ENCODE data around the gene CHPF2. TPM values are rescaled to one million over a fixed set of nuclear protein-coding genes. Genes with fewer than 3 reads are reported as not detected.
A peak's percentile ranks its signal among the peaks of the same experiment; 100 is the strongest.

CHPF2 gene
- total RNA-seq, 6 experiments from 2014 or later = 125 to 171 (median 138) TPM

DNA sequence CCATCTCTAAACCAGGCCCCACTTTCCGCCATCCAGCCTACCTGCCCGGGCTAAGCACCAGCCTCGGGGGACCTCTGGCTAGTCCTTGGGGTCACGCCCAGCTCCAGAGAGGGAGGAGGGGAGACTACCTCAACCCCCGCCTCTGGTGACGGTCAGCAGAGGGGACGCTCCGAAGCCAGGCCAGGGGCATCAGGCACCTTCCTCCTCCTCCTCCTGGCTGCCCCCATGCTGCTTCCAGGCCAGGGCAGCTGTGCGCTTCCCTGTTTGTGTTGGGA is 20.2 kb downstream of the CHPF2 start:
- no peak for DNase-seq
- Mint-ChIP-seq H3K4me1 (ENCODE audit: low read depth) (peaks cover 37% of the 10 kb centered on the region), H3K9me3 (no peaks in the 10 kb centered on the region), H3K27ac (peak overlapping the region; percentile 91), H3K4me3 (peak overlapping the region; percentile 91), H3K36me3 (ENCODE audit: low read depth) (no peaks in the 10 kb centered on the region), H3K27me3 (ENCODE audit: insufficient read depth) (peaks cover 24% of the 10 kb centered on the region)
- TF ChIP-seq, protein P1, sequence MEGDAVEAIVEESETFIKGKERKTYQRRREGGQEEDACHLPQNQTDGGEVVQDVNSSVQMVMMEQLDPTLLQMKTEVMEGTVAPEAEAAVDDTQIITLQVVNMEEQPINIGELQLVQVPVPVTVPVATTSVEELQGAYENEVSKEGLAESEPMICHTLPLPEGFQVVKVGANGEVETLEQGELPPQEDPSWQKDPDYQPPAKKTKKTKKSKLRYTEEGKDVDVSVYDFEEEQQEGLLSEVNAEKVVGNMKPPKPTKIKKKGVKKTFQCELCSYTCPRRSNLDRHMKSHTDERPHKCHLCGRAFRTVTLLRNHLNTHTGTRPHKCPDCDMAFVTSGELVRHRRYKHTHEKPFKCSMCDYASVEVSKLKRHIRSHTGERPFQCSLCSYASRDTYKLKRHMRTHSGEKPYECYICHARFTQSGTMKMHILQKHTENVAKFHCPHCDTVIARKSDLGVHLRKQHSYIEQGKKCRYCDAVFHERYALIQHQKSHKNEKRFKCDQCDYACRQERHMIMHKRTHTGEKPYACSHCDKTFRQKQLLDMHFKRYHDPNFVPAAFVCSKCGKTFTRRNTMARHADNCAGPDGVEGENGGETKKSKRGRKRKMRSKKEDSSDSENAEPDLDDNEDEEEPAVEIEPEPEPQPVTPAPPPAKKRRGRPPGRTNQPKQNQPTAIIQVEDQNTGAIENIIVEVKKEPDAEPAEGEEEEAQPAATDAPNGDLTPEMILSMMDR (IDR thresholded peaks at IDR 0.05) = no peak

DNA sequence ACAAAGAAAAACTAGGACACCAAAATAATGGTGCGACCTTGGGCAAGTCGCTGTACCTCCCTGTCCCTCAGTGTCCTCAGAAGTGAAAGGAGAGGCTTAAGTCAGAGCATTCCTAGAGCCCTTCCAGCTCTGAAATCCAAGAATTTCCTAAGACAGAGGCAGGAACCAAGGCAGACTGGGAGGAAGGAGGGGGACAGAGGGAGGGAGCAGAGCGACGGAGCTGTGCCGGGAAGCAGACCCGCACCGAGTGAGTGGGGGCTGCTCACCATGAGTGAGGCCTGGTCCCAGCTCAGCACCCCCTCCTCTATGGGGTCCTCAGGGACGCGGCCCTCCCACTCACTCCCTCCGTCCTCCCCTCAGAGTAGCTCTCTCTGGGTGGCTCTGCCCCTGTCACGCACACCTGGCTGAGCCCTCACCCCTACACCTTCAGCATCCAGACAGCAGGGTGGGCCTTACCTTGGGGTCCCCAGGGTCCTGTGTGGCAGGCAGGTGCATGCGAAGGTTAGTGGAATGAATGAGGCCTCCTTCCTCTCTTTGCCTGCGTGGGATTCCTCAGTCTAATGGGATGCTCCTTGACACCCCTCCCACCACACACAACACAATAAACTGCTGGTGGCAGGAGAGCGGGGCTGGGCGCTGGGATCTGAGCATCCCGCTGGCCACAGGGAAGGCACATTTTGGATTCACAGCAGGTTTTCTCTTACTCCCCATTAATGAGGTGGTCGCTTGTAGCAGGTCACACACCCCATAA is 20.9 kb downstream of the CHPF2 start:
- DNase-seq = no peak
- Mint-ChIP-seq H3K27me3 (ENCODE audit: insufficient read depth) (peaks cover 29% of the 10 kb centered on the region), H3K9me3 (no peaks in the 10 kb centered on the region; the same call in 1 of the 2 replicates), H3K4me1 (ENCODE audit: low read depth) (peaks cover 33% of the 10 kb centered on the region), H3K4me3 (peak overlapping the region; percentile 91), H3K36me3 (ENCODE audit: low read depth) (0 out of 2 replicates have a peak, but pooled peaks cover 4% of the 10 kb centered on the region), H3K27ac (no peak overlapping the region)
- TF ChIP-seq, protein P1 (IDR thresholded peaks at IDR 0.05) = no peak

DNA sequence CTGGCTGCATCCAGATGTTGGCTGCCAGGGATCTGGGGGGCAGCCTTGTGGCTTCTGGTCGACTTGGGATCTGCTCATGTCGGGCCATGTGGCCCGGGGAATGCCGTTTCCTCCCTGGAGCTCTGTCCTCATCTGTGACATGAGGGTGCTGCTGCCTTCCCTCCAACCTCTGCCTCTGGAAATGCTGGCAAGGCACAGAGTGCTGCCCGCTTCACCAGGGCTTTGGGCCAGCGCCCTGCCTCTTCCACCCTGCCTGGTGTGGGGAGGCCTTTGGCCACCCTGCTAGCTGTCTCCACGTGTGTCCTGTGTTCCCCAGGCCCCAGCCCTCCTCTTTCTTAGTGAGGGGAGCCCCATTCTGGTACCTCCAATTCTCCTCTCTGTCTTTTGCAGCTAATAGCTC is 22.0 kb downstream of the CHPF2 start:
- Mint-ChIP-seq H3K4me3 (no peak overlapping the region), H3K36me3 (ENCODE audit: low read depth) (0 out of 2 replicates have a peak, but pooled peaks cover 4% of the 10 kb centered on the region), H3K27me3 (ENCODE audit: insufficient read depth) (peaks cover 38% of the 10 kb centered on the region), H3K9me3 (no peaks in the 10 kb centered on the region; the same call in 1 of the 2 replicates), H3K4me1 (ENCODE audit: low read depth) (peaks cover 30% of the 10 kb centered on the region), H3K27ac (no peak overlapping the region)
- no peak for DNase-seq
- TF ChIP-seq, protein P1 (IDR thresholded peaks at IDR 0.05) = no peak

DNA sequence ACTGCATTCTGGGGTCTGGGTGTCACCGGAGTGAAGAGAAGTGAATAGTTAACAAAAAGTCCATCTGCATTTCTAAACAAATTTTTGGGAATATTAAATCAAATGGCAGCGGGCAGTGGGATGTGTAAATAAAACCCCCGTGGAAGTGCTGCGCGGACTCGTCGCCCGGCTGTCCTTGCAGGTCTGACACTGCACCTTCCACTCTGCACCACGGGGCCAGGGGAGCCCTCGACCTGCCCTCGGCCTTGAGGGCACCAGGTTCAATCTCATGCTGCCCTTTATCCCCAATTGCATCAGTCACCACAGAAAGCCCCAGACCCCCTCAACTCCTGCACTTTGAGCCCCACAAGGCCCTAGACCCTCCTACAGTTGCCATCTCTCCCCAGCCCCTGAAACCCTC is 22.6 kb downstream of the CHPF2 start:
- no peaks in the 10 kb centered on the region; the same call in 1 of the 2 replicates for H3K9me3 Mint-ChIP-seq
- 0 out of 2 replicates have a peak, but pooled peaks cover 4% of the 10 kb centered on the region for H3K36me3 Mint-ChIP-seq (ENCODE audit: low read depth)
- no peak overlapping the region for H3K27ac Mint-ChIP-seq
- H3K27me3 Mint-ChIP-seq (ENCODE audit: insufficient read depth) = peaks cover 39% of the 10 kb centered on the region
- no peak overlapping the region for H3K4me3 Mint-ChIP-seq
- DNase-seq = no peak
- TF ChIP-seq, protein P1 (IDR thresholded peaks at IDR 0.05) = no peak
- H3K4me1 Mint-ChIP-seq (ENCODE audit: low read depth) = peaks cover 26% of the 10 kb centered on the region

DNA sequence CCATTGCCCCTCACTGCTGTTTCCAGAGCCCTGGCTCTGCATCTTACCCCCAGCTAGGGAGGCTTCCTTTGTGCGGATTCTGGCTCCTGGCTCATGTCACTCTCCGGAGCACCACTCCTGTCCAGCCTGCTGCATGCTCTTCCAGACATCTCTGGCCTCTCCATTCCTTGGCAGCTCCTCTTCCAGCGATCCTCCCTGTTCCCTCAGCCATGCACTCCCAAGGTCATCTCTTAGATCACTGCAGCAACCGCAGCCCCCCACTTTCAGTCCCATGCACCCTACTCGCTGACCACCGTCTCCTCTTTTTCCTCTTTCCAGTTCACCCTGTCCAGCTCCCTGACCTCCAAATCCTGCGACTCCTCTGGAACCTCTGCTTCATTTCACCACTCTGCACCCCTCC is 23.1 kb downstream of the CHPF2 start:
- Mint-ChIP-seq H3K27ac (no peak overlapping the region), H3K27me3 (ENCODE audit: insufficient read depth) (peaks cover 43% of the 10 kb centered on the region), H3K36me3 (ENCODE audit: low read depth) (0 out of 2 replicates have a peak, but pooled peaks cover 4% of the 10 kb centered on the region), H3K4me3 (no peak overlapping the region), H3K9me3 (no peaks in the 10 kb centered on the region; the same call in 1 of the 2 replicates), H3K4me1 (ENCODE audit: low read depth) (peaks cover 21% of the 10 kb centered on the region)
- TF ChIP-seq, protein P1 (IDR thresholded peaks at IDR 0.05) = no peak
- no peak for DNase-seq

Data from HFFc6 (cell line).